ENCODE measurements around the gene MDM1. TPM values are rescaled to one million over a fixed set of nuclear protein-coding genes. Genes with fewer than 3 reads are reported as not detected.

The MDM1 gene
- polyA plus RNA-seq, 1 experiment, result 8.5 TPM

- ChIA-PET POLR2A (no interaction called here), CTCF (interaction anchor here (0.6 to 1.7 kb wide), 4 partner anchors 12 to 53 kb away, joined by 3 to 7 read pairs (median 3); no protein-coding TSS in a partner anchor)
- no peak overlapping the region for H3K4me3 ChIP-seq (ENCODE audit: low read depth, low read length)
- peaks cover 2% of the 10 kb centered on the region; the same call in 1 of the 2 replicates for H3K27me3 ChIP-seq (ENCODE audit: control insufficient read depth, insufficient read depth, low read length)
- no peak for TF ChIP-seq CTCF (IDR thresholded peaks at IDR 0.05; ENCODE audit: insufficient read depth, low read depth, low read length)
- H3K36me3 ChIP-seq (ENCODE audit: control insufficient read depth, insufficient read depth, low read length), result no peaks in the 10 kb centered on the region
- DNase-seq (ENCODE audit: low read depth), result no peak
These were observed 55.7 kb downstream of the MDM1 start for GRCh38 chr12:68276402-68276930.

- ChIA-PET CTCF (no interaction called here), POLR2A (no interaction called here)
- TF ChIP-seq CTCF (IDR thresholded peaks at IDR 0.05; ENCODE audit: insufficient read depth, low read depth, low read length), result no peak
- Histone ChIP-seq H3K27me3 (ENCODE audit: control insufficient read depth, insufficient read depth, low read length) (peaks cover under 1% of the 10 kb centered on the region; the same call in 1 of the 2 replicates), H3K4me3 (ENCODE audit: low read depth, low read length) (no peak overlapping the region), H3K36me3 (ENCODE audit: control insufficient read depth, insufficient read depth, low read length) (no peaks in the 10 kb centered on the region)
- no peak for DNase-seq (ENCODE audit: low read depth)
These were observed 59.4 kb downstream of the MDM1 start for GRCh38 chr12:68272732-68273131.

- TF ChIP-seq CTCF (IDR thresholded peaks at IDR 0.05; ENCODE audit: insufficient read depth, low read depth, low read length), result no peak
- no peaks in the 10 kb centered on the region for H3K36me3 ChIP-seq (ENCODE audit: control insufficient read depth, insufficient read depth, low read length)
- DNase-seq (ENCODE audit: low read depth), result no peak
- ChIA-PET CTCF (interaction anchor here (0.9 to 2.0 kb wide), 2 partner anchors 26 to 49 kb away, joined by 3 to 5 read pairs; no protein-coding TSS in a partner anchor), POLR2A (no interaction called here)
- no peak overlapping the region for H3K4me3 ChIP-seq (ENCODE audit: low read depth, low read length)
- H3K27me3 ChIP-seq (ENCODE audit: control insufficient read depth, insufficient read depth, low read length), result no peaks in the 10 kb centered on the region
These were observed 60.8 kb downstream of the MDM1 start for GRCh38 chr12:68271346-68271745.

- no peak for DNase-seq (ENCODE audit: low read depth)
These were observed 61.8 kb downstream of the MDM1 start for GRCh38 chr12:68270358-68270757.

DNA sequence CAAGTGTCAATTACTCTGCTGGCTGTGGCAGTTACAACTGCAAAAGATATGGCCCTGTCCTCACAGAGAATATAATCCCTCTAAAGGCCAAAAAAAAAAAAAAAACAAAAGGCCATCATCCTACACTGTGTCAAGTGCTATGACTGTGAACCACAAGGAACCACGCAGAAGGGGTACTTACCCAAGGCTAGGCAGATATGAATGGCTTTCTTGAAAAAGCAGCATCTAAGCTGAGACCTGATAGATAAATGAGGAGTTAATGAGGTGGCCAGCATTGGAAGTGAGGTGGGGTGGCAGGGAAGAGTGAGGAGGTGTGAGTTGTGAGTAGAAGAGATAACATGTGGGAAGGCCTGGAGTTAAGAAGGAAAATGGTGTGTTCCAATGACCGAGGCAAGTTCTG is 62.4 kb downstream of the MDM1 start:
- POLR2A ChIA-PET, result no interaction called here
- CTCF ChIA-PET, result interaction anchor here (2.0 kb wide), 1 partner anchor 47 kb away, joined by 5 read pairs; no protein-coding TSS in a partner anchor
- TF ChIP-seq CTCF (IDR thresholded peaks at IDR 0.05; ENCODE audit: insufficient read depth, low read depth, low read length), result no peak
- no peaks in the 10 kb centered on the region for H3K36me3 ChIP-seq (ENCODE audit: control insufficient read depth, insufficient read depth, low read length)
- no peak for DNase-seq (ENCODE audit: low read depth)
- H3K27me3 ChIP-seq (ENCODE audit: control insufficient read depth, insufficient read depth, low read length), result no peaks in the 10 kb centered on the region
- H3K4me3 ChIP-seq (ENCODE audit: low read depth, low read length), result no peak overlapping the region

More at GRCh38 chr12:68270358-68270757, 61.8 kb downstream of the MDM1 start:
- no peaks in the 10 kb centered on the region for H3K36me3 ChIP-seq (ENCODE audit: control insufficient read depth, insufficient read depth, low read length)
- ChIA-PET CTCF (interaction anchor here (2.0 kb wide), 1 partner anchor 48 kb away, joined by 5 read pairs; no protein-coding TSS in a partner anchor), POLR2A (no interaction called here)
- TF ChIP-seq CTCF (IDR thresholded peaks at IDR 0.05; ENCODE audit: insufficient read depth, low read depth, low read length), result no peak
- no peak overlapping the region for H3K4me3 ChIP-seq (ENCODE audit: low read depth, low read length)
- no peaks in the 10 kb centered on the region for H3K27me3 ChIP-seq (ENCODE audit: control insufficient read depth, insufficient read depth, low read length)
